Osteoblast (primary cell): Measurements from ENCODE around the gene PTH2. TPM values are rescaled to one million over a fixed set of nuclear protein-coding genes. Genes with fewer than 3 reads are reported as not detected.
A peak's percentile ranks its signal among the peaks of the same experiment; 100 is the strongest.

Source experiments
- DNase-seq: peaks from one replicate; pipeline ENCODE4 v3.0.0; 2011; ENCODE audit warnings: low spot score, mixed read lengths; ENCODE audit not compliant: insufficient read length; ENCODE audit errors: missing footprints
- H2AFZ ChIP-seq: 2 replicates; pipeline ENCODE4 v1.6.0; 2011; ENCODE audit warnings: mild to moderate bottlenecking, low read length
- H3K27ac ChIP-seq: 2 replicates; pipeline ENCODE4 v1.5.1; 2011; ENCODE audit warnings: mild to moderate bottlenecking, low read depth, low read length, moderate library complexity
- H3K27me3 ChIP-seq: 2 replicates; pipeline ENCODE4 v1.6.0; 2012; ENCODE audit warnings: mild to moderate bottlenecking, control low read depth, inconsistent platforms, low read length, moderate library complexity; ENCODE audit not compliant: insufficient read depth
- H3K36me3 ChIP-seq: 2 replicates; pipeline ENCODE4 v1.5.1; 2011; ENCODE audit warnings: mild to moderate bottlenecking, low read length, control low read depth, moderate library complexity; ENCODE audit not compliant: insufficient read depth
- H3K4me1 ChIP-seq: 2 replicates; pipeline ENCODE4 v1.5.1; 2011; ENCODE audit warnings: mild to moderate bottlenecking, low read length, control low read depth, moderate library complexity; ENCODE audit not compliant: insufficient read depth
- H3K4me2 ChIP-seq: 2 replicates; pipeline ENCODE4 v1.6.0; 2011; ENCODE audit warnings: mild to moderate bottlenecking, low read length; ENCODE audit not compliant: insufficient read depth
- H3K4me3 ChIP-seq: fragments of 200-600 bp; sonication (generic); 3 replicates; pipeline ENCODE4 v1.5.1; 2012; ENCODE audit warnings: mild to moderate bottlenecking, low read length, inconsistent platforms; ENCODE audit not compliant: insufficient read depth
- H3K79me2 ChIP-seq: 2 replicates; pipeline ENCODE4 v1.6.0; 2012; ENCODE audit warnings: mild to moderate bottlenecking, low read length, control low read depth, inconsistent platforms; ENCODE audit not compliant: insufficient read depth
- H3K9me3 ChIP-seq: 2 replicates; pipeline ENCODE4 v1.5.1; 2011; ENCODE audit warnings: low read depth, low read length, control low read depth
- H4K20me1 ChIP-seq: 2 replicates; pipeline ENCODE4 v1.6.0; 2012; ENCODE audit warnings: mild to moderate bottlenecking, low read length, control low read depth; ENCODE audit not compliant: insufficient read depth
- total RNA-seq: library from RNA; depleted of rRNA; stranded (reverse); fragments of >200 nt; gene quantifications from 2 replicates; pipeline ENCODE4 v1.2.3, GENCODE V29; 2012
- TF ChIP-seq, protein P1 (sequence below): IDR thresholded peaks from 2 replicates; pipeline ENCODE4 v1.5.1; 2011; ENCODE audit warnings: mild to moderate bottlenecking, low read depth, low read length, moderate library complexity; ENCODE audit errors: extremely low read depth

Gene PTH2
- total RNA-seq, 1 donor: not detected

DNA sequence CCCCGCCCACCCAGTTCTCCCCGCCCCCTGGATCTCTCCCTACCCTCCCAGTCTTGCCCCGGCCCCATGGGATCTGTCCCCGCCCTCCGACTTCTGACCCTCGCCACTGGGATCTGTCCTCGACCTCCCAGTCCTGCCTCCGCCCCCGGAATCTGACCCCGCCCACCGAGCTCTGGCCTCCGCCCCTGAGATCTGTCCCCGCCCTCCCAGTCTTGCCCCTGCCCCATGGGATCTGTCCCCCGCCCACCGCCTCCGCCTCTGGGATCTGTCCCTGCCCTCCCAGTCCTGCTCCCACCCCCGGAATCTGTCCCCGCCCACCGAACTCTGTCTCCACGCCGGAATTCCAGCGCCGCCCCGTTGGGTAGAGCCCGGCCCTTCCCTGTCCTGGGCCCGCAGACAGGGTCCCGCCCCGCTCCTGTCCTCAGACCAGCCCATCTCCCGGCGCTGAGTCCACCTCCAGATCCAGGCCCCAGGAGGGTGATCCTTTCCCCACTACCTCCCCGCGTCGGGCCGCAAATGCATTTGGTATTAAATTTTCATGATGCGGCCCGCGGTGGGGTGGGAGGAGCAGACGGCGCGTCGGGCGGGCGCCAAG lies 19.6 kb upstream of the PTH2 start:
- peak; percentile 99 for DNase-seq
- Histone ChIP-seq H4K20me1 (no peaks in the 10 kb centered on the region), H3K36me3 (no peaks in the 10 kb centered on the region), H3K27ac (no peak overlapping the region), H3K4me3 (peak overlapping the region; percentile 76), H3K4me2 (peak overlapping the region; percentile 94), H3K27me3 (peaks cover 44% of the 10 kb centered on the region), H3K9me3 (no peaks in the 10 kb centered on the region), H3K79me2 (no peaks in the 10 kb centered on the region), H3K4me1 (peaks cover 10% of the 10 kb centered on the region), H2AFZ (peak overlapping the region; percentile 92)
- TF ChIP-seq, protein P1, sequence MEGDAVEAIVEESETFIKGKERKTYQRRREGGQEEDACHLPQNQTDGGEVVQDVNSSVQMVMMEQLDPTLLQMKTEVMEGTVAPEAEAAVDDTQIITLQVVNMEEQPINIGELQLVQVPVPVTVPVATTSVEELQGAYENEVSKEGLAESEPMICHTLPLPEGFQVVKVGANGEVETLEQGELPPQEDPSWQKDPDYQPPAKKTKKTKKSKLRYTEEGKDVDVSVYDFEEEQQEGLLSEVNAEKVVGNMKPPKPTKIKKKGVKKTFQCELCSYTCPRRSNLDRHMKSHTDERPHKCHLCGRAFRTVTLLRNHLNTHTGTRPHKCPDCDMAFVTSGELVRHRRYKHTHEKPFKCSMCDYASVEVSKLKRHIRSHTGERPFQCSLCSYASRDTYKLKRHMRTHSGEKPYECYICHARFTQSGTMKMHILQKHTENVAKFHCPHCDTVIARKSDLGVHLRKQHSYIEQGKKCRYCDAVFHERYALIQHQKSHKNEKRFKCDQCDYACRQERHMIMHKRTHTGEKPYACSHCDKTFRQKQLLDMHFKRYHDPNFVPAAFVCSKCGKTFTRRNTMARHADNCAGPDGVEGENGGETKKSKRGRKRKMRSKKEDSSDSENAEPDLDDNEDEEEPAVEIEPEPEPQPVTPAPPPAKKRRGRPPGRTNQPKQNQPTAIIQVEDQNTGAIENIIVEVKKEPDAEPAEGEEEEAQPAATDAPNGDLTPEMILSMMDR: no peak

DNA sequence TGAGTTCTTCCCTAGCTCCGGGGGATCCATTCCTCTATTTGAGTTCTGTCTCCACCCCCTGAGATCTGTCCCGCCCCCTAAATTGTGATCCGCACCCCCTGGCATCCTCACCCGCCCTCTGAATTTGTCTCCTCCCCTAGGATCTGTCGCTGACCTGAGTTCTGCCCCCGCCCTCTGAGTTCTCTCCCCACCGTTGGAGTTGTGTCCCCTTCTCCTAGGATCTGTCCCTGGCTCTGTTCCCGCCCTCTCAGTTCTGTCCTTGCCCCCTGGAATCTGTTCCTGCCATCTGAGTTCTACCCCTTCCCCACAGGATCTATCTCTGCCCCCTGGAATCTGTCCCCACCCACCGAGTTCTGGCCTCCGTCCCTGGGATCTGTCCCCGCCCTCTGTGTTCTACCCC lies 19.1 kb upstream of the PTH2 start:
- TF ChIP-seq, protein P1: no peak
- no peaks in the 10 kb centered on the region for H3K79me2 ChIP-seq
- H3K27me3 ChIP-seq: peaks cover 49% of the 10 kb centered on the region
- no peaks in the 10 kb centered on the region for H3K36me3 ChIP-seq
- no peaks in the 10 kb centered on the region for H4K20me1 ChIP-seq
- peak overlapping the region; percentile 76 for H3K4me3 ChIP-seq
- peak overlapping the region; percentile 94 for H3K4me2 ChIP-seq
- H3K9me3 ChIP-seq: no peaks in the 10 kb centered on the region
- no peak overlapping the region for H3K27ac ChIP-seq
- peaks cover 10% of the 10 kb centered on the region for H3K4me1 ChIP-seq
- H2AFZ ChIP-seq: peak overlapping the region; percentile 46
- DNase-seq: peak; percentile 88

DNA sequence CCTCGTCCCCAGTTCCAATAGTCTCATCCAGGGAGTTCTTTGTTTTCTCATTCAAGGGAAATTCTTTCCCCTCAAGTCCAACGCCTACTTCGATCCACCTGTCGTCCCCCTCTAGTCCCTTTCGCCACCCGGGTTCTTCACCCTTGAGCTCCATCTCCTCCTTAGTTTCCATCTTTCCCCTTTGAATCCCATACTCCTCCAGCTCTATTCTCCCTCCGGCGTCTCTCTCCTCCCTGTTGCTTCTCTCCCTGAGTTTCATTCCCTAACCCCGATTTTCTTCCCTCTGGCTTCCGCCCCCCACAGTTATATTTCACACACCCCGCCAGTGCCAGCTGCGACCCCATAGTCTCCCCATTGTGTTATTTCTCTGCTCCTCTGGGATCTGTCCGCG lies 18.7 kb upstream of the PTH2 start:
- Histone ChIP-seq H3K4me2 (peak overlapping the region; percentile 94), H3K79me2 (no peaks in the 10 kb centered on the region), H3K9me3 (no peaks in the 10 kb centered on the region), H3K4me1 (peaks cover 10% of the 10 kb centered on the region), H3K27ac (no peak overlapping the region), H3K36me3 (no peaks in the 10 kb centered on the region), H2AFZ (no peak overlapping the region), H4K20me1 (no peaks in the 10 kb centered on the region), H3K27me3 (peaks cover 51% of the 10 kb centered on the region), H3K4me3 (peak overlapping the region; percentile 76)
- DNase-seq: peak; percentile 87
- TF ChIP-seq, protein P1: no peak

DNA sequence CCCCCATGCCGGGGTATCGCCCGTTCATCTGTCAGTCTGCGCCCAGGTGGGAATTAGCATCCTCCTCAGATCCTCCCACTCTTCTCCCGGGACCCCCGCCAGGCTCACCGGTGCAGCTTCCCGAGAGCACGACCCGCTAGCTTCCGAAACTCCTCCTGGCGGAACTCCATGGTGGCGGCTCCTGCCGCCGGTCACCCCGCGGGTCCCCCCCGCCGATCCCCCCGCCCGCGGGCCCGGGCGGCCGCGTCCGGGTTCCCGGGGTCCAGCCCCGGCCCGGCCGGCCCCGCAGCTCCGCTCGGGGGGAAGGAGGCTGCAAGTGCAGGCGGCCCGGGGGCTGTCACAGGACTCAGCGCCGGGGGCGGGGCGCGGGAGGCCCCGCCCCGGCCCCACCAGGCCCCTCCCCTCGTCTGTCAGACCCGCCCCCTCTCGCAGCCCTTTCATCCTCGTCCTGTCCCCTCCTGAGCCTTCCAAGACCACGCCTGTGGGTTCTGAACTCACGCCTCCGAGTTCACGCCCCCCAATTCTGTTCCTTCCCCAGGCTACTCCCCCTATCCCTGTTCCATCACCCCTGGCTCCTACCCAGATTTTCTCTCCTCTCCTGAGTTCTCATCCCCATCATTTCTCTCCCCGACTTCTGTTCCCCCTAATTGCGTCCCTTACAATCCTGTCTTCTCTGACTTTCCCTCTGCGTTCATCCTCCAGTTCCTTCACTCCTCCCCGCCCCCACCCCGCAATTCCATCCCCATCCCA lies 18.1 kb upstream of the PTH2 start, which contains the start of gene SLC17A7:
SLC17A7 (minus strand) TSS at position 318 of the 750 bp plus-strand sequence; CDS start at position 170, 148 bp downstream.
- peak within 1 kb of the TSS; percentile 76 for H3K4me3 ChIP-seq
- no peak within 1 kb of the TSS for H3K27ac ChIP-seq
- DNase-seq: peak; percentile 93
- no peaks in the 10 kb centered on the region for H3K36me3 ChIP-seq
- peaks cover 10% of the 10 kb centered on the region for H3K4me1 ChIP-seq
- no peaks in the 10 kb centered on the region for H3K79me2 ChIP-seq
- H4K20me1 ChIP-seq: no peaks in the 10 kb centered on the region
- peak within 1 kb of the TSS; percentile 46 for H2AFZ ChIP-seq
- peaks cover 57% of the 10 kb centered on the region for H3K27me3 ChIP-seq
- H3K4me2 ChIP-seq: peak within 1 kb of the TSS; percentile 94
- H3K9me3 ChIP-seq: no peaks in the 10 kb centered on the region
- TF ChIP-seq, protein P1: no peak
